HG03139 (cell line): ENCODE measurements around the gene USP33.
"Not testable (repeated sequence)": the region's sequence is repeated elsewhere in the genome, so short reads cannot be mapped to it uniquely, and the experiment has no call there.

Experiments used
- ATAC-seq: cut with Tn5 transposase; IDR thresholded peaks from one replicate; pipeline ENCODE4 v1.9.1; 2021; ENCODE audit not compliant: unreplicated experiment

The USP33 gene

GRCh38 chr1:77673030-77673429, 86.6 kb downstream of the USP33 start:
- ATAC-seq = no peak

- ATAC-seq = no peak
Measured at GRCh38 chr1:77672374-77672773, 87.3 kb downstream of the USP33 start.

- no peak for ATAC-seq
Measured at GRCh38 chr1:77671836-77672235, 87.8 kb downstream of the USP33 start.

GRCh38 chr1:77670330-77670729, 89.3 kb downstream of the USP33 start:
- no peak for ATAC-seq

GRCh38 chr1:77668924-77669449, 90.7 kb downstream of the USP33 start:
- no peak for ATAC-seq

GRCh38 chr1:77664939-77665516, 94.6 kb downstream of the USP33 start:
- ATAC-seq = no peak

- no peak for ATAC-seq
Measured at GRCh38 chr1:77661696-77662095, 98.0 kb downstream of the USP33 start.

GRCh38 chr1:77659879-77660593, 99.6 kb downstream of the USP33 start:
- no peak for ATAC-seq

GRCh38 chr1:77658271-77658670, 101.4 kb downstream of the USP33 start:
- no peak for ATAC-seq

GRCh38 chr1:77655431-77655974, 104.1 kb downstream of the USP33 start:
- no peak for ATAC-seq

- ATAC-seq = no peak
Measured at GRCh38 chr1:77652970-77653516, 106.6 kb downstream of the USP33 start.

- no peak for ATAC-seq
Measured at GRCh38 chr1:77652268-77652667, 107.4 kb downstream of the USP33 start.

GRCh38 chr1:77649127-77649526, 110.5 kb downstream of the USP33 start:
- no peak for ATAC-seq

GRCh38 chr1:77646224-77646623, 113.4 kb downstream of the USP33 start:
- not testable (repeated sequence) for ATAC-seq
